ENCODE measurements around the gene KRT73.

KRT73 gene

DNA sequence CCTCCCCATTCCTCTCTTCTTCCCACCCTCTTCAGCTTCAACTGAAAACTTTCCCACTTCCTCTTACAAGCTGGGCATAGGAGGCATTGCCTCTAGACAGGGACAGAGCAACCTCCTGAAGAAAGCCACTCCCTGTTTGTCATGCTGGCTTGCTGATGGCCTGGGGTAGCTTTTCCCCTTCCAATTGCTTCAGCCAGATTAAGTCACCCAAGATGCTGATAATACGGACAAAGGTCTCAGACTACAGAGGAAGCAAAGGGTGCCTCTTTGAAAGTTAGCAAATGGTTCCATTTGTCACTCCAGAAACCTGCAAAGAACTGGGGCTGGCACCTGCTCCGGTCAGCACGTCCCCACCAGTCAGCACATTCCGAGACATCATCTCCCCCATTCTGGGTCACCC lies 27.6 kb upstream of the KRT73 start:
- no peak for DNase-seq (ENCODE audit: low spot score)

DNA sequence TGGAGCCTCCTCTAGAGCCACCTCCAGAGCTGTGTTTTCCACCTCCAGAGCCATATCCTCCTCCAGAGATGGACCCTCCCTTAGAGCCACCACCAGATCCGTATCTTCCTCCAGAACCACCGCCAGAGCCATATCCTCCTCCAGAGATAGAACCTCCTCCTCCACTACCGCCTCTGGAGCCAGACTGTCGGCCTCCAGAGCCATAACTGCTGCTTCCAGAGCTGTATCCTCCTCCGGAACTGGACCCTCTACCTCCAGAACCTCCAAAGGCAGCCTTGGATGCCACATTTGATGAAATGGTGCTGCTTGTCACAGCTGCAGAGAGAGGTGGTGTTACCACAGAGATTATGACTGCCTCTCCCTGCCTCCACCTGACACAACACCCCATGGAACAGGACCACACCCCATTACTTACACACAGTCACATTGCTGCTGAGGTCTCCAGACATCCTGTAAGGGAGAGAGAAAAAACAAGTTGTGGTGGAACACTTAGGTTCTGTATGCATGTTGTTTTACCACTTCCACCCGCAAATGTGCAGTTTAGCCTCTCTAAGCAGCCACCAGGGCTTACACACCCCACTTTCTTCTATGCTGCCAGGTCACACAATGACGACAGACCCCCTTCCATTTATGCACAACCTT lies 26.9 kb upstream of the KRT73 start:
- DNase-seq (ENCODE audit: low spot score): no peak

DNA sequence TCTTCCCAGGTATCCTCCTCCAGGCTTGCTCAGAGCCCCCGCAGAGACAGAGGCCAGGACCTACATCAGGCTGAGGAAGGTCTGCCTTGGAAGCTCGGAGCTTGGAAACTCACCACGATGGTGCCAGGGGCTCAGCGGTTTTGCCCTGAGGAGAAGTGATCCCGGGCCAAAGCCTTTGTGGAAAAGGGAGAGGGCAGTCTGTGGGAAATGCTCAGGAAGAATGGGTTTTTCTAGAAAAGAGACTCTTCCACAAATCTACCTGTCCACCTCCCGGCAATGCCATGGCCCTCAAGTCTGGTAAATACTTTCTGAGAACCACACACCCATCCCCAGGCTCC lies 25.7 kb upstream of the KRT73 start:
- DNase-seq (ENCODE audit: low spot score): no peak

DNA sequence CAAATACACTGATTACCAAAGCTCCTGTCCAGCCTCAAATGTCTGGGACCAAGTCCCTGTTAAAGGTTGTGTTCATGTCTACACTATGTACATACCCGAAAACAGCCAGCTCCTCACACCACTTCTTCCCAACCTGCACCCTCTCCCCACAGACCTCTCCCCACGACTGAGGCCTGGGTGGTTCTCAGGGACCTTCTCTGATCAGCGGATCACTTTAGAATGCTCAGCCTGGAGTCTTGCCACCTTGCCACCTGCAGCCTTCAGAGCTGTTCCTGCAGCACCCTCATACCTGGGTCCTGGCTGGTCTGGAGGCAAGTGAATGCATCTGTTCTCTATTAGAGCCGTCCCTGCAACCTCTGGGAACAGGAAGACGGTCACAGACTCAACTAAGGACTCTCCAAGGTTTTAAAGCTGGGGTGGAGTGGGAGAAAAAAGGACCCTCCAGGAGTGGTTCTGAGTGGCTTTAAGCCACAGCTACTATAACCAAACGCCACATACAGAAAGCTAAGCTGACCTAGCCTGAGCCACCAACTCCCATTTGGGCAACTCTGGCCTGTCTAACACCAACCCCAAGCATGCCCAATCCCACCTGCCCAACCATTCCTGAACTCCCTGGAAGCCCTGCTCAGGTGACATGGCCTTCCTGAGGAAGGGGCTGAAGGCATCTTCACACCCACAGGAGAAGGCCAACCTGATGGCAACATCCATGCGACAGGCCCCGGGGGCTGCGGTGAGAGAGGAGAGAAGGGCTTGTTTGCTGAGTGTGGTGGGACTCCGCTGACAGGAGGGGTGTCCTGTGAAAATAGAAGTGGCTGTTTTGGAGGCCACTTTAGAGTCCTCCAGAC lies 25.1 kb upstream of the KRT73 start:
- no peak for DNase-seq (ENCODE audit: low spot score)

DNA sequence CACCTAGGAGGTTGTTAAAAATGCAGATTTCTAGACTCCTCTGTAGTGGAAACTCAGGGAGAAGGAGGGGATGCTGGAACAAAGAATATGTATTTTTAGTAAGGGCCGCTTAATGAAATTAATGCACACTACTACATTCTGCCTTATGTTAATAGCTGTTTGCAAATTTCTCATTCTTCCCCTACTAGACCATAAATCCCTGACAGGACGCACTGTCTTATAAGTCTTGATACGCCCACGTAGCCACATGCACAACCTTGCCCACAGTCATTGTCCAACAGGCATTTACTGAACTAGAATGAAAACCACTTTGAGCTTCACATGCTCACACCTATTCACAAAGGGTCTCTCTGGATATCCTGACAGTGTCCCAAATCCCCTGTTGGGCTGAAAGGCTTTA lies 23.1 kb upstream of the KRT73 start:
- DNase-seq (ENCODE audit: low spot score): no peak

DNA sequence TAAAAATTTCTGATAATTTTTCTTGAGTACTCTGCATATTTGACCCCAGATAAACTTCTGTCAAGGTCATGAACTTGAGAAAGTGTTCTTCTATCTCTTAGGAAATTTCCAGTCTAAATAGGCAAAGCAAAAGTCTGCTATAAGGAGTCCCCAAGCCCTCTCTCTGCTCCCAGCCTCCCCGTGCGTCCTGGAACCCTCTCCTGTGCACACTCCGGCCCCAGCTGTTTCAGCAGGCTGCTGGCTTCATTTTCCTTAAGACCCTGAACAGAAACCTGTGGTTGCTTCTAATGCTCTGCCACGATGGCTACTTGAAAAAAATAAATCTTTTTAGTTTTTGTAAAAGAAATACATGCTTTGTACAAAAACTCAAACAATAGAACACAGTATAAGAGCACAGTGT lies 18.9 kb upstream of the KRT73 start:
- DNase-seq (ENCODE audit: low spot score): no peak

DNA sequence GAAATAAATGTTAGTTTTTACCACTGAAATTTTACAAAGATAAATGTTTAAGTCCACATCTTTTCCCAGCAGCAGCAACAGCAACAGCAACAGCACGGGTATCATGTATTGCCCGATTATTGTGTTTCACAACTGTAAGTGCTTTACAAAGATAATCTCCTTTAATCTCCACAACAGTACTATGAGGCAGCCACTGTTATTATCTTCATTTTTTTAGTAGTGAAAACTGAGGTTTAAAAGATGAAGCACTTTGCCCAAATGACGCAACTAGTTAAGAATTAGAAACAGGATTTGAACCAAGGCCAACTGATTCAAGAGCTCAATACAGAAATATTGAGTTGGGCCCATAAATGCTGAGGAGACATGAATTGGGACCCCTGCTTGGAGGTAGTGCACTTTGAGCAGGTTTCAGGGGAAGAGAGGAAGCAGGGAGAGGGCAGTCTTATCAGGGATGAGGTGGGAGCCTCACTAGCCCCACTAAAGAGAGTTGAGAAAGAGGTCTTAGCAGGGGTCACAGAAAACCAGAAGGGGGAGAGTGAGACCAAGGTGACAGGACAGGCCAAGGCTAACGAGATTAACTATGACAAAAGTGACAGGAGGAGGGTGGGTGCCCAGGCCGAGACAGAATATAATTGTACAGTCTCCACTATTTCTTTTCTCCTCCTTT lies 18.4 kb upstream of the KRT73 start:
- no peak for DNase-seq (ENCODE audit: low spot score)

DNA sequence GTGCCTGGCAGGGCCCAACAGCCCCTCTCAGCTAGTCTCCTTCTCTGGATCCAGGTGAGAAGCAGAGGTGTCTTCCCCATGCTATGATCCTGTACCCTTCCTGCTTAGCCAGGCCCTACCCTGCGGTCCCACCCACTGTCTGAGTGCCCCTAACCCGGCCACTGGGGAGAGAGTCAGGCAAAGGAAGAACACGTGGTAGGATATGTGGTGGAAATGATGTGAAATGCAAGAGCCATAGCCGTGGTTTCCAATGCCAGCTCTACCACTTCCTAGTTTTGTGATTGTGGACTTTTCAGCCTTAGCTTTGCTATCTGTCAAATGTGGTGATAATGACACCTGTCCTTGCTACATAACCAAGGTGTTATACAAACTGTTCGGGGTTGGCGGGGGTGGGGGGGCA lies 17.8 kb upstream of the KRT73 start:
- DNase-seq (ENCODE audit: low spot score): no peak

DNA sequence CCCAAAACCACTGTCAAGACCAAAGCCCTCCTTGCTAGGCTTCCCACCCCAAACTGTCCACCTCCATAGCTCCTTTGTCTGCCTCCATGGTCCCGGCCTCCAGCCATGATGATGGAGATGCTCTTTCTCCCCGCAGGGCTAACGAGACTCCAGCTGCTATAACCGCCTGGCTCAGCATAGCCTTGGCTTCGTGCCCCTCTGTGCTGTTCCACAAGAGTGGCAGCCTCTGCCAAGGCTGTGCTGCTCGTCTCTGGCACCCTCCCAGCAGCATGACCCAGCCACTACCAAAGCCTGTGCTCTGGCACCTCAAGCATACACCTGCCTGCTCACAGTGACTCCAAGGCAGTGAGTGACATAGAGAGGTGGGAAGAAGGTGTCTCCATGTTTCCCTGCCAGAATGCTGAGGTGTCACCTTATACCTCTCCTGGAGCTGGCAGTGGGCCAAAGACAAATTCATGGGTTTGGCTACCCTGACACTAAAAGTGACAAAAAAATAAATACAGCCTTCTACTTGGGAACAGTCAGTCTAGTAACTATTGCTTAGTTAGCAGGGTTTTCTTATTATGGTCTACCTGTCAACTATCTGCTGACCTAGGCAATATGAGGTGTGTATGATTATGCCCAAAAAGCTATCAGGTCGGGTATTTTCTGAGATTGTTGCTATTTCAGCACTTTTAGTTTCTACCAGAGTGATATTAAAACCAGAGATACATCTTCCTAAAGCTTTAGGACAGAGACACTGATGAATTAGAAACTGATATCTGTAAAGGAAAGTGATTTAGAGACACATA lies 16.1 kb upstream of the KRT73 start:
- no peak for DNase-seq (ENCODE audit: low spot score)

DNA sequence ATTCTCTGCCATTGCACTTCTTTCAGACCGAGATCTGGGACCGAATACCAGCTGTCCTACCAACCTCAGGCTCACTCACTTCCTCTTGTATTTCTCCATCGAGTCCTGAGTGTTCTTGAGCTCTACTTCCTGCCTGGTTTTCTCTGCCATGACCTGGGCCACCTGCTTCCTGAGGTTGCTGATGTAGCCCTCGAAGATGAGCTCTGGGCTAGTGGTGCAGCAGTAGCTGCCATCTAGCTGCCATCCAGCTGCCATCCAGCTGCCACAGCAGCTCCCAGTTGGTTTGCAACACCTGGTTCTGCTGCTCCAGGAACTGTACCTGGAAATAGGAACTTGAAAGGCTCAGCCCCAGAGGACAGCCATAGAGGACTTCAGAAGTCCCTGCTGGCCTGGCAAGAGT lies 15.0 kb upstream of the KRT73 start:
- no peak for DNase-seq (ENCODE audit: low spot score)

DNA sequence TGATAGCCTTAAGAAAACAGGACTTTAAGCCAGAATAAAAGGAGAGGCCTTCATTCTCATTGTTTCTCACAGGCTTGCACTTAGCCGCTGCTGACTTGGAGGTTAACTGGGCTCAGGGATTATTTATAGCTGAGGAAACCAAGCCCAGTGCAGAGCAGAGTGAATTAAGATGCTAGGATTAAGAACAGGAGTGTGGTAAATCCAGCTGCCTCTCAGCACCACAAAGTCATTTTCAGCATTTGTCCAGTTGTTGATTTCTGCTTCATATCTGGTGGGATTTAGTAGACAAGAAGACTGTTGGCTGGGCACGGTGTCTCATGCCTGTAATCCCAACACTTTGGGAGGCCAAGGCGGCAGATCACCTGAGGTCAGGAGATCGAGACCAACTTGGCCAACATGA lies 14.3 kb upstream of the KRT73 start:
- no peak for DNase-seq (ENCODE audit: low spot score)

DNA sequence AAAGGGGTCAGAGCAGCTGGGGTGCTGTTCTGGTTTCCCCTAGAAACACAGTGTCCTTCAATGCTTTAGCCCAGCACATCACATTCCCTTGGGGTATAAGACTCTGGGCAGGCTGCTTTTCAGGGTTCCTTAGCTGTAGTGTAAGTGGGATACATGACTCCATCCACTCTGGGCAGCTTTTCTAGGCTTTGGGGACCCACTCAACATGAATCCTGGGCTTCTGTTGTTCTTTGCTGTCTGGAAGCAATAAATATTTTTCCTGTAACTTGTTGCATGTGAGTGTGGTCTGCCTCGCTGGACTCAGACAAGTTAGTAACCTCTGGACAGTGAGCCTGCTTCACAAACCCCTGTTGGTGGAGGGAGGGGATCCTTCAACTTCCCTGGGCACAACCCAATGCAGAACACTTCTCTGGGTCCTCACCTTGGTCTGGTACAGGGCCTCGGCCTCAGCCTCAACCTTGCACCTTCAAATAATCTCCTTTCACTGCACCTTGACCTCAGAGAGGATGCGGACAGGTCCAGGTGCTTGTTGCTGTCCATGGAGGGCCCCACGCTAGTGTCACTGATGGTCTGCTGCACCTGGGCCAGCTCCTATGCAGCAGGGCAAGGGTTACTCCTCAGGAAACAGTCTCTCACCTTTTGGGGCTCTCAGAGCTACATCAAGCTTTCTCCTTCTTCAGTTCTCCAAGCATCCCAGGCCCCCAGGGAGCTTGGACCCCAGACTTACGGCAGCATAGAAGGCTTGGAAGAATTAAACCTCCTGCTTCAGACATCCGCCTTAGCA lies 13.5 kb upstream of the KRT73 start:
- no peak for DNase-seq (ENCODE audit: low spot score)

DNA sequence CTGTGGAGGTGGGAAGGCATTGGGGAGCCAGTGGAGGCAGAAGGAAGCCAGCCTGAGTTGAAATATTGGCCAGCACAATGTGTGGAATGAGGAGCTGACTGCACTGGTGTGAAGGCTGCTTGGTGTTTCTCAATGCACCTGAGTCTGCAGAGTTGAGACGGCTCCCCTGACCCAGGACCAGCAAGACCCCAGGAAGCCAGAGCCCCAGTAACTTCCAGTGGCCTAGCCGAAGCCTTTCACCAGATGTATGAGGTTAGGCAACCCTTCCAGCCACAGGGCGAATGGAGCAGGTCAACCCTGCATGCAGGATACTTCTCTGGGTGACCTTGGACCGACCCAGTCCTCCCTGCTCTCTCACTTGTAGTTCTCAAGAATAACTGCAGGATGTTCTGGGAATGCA lies 12.9 kb upstream of the KRT73 start:
- no peak for DNase-seq (ENCODE audit: low spot score)

DNA sequence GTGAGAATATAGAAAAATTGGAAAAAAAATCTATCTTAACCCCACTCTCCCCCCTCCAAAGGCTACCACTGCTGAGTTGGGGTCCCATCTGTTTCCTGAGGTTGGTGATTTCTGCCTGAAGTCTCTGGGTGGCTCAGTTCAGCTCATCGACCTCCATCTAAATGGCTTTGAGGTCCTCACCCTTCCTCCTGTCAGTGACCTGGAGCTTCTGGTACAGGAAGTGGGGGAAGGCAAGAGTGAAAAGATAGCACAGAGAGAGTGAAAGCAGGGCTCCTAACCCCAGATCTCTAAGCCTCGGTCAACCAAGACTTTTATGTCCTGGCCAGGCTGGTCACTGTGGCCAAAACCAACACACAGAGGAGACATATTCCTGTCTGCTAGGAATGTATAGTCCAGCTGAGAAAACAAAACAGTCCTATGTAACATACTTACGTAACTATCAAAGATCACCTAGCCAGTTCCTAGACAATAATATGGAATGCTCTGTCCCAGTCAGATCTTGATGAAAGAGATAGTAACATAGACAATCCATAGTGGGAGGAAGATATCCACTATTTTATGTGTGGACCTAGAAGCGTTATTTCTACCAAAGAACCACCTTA lies 12.3 kb upstream of the KRT73 start:
- no peak for DNase-seq (ENCODE audit: low spot score)

DNA sequence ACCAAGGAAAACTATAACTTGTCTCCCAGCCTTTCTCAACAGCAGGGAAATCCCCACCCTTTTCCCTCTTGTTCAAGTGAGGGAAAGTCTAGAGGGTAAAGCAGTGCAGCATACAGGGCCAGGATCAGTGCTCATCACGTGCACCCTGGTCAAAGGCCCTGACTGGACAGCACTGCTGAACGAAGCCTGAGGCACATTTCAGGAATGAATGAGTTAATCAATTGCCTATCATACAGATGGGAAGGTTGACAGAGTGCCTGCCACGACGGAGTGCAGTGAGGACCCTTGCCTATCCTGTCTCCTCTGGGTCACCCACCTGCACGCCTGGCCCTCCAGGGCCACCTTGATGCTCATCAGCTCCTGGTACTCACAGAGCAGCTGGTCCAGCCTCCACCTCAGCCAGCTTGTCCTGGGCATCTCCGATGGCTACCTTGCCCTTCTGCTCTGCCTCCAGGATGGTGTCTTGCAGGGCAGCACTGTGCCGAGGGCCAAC lies 11.7 kb upstream of the KRT73 start:
- DNase-seq (ENCODE audit: low spot score): no peak

DNA sequence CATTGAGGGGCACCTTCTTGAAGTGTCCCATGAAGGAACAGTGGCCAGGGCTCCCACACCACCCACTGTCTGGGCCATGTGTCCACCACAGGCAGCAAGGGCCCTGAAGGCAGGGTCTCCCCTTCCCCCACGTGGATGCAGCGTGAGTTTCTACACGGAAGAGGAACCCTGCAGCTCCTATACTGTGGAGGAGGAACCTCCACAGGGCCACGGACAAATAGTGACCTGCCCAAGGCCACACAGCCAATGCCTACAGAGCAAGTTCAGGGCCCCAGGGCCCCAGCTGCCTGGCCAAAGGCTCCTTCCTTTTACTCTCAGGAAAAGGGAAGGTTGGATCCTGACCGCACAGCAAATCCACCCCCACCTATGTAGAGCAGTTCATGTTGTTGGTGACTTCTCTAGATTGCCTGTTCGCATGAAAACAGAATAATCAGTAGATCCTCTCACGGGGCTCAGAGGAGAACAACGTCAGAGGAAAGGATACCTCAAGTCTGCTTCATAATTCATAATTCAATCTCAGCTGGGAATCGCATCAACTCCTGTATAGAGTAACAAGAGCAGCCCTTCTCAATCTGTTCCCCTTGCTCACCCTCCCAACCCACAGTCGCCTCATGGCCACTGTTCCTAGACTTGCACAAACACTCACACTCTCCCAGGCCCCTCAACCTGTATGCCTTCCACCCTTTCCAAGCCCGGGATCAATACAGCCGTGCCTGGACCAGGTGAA lies 11.1 kb upstream of the KRT73 start:
- DNase-seq (ENCODE audit: low spot score): no peak

DNA sequence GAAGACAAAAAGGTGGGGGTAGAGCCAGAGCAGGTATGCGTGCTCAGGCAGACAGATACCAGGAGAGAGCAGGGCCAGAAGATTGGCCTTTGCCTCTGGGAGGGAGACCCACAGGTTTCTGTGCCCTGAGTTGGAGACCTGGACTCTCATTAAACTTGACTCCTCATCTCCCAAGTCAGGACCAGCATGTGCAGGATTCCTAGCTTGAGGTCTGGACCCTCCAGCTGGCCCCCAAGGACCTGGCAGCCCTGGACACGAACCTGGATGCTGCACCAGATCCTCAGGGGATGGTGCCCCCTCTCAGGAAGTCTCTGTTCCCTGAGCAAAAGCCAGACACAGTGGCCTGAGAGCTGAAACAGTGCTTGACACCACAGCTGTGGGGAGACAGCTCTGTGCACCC lies 10.5 kb upstream of the KRT73 start:
- no peak for DNase-seq (ENCODE audit: low spot score)

DNA sequence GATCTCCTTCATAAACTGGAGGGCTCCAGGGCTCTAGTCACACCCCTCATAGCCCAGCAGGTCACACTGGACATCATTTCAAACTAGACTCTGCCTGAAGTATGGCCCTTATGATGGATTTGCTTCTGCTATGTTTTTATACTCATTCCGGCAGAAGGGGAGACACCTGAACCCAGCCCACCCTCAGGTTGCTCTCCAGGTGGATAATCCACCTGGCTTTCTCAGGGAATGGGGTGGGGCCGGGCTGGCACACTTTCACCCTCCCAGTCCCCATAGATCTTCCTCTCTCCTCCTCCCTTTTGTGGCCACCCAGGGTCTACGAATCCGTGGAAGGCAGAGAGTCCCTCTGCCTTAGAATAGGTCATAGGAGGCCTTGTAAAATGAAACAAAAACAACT lies 9.8 kb upstream of the KRT73 start:
- no peak for DNase-seq (ENCODE audit: low spot score)

DNA sequence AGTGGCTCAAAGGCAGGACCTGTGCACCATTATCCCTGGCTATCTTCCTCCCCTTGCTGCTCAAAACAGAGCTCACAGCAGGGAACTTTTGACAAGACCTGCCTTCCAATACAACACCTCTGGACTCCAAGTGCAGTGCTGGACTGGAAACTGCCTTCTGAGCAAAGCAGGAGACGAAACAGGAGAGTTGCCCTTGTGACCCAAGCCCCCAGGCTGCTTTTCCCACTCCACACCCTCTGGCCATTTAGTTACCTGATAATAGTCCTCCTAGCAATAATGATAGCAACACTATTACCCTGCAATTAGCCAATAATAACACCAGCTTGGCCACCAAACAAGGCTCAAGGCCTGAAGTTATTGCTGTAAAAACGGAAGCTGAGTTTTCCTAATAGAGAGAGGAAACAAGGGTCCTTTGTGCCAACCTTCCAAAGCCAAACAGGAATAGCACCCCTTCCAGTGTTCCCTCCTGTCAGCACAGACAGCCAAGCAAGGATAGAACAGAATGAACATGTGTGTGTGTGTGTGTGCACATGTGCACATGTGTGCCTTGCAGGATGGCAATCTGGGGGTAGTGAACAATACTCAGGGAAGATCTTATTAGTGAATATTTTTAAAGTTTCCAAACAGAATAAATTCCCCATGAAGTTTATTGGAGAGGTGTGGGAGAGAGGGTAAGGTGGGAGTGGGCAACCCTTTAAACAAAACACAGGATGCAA lies 9.2 kb upstream of the KRT73 start:
- no peak for DNase-seq (ENCODE audit: low spot score)

DNA sequence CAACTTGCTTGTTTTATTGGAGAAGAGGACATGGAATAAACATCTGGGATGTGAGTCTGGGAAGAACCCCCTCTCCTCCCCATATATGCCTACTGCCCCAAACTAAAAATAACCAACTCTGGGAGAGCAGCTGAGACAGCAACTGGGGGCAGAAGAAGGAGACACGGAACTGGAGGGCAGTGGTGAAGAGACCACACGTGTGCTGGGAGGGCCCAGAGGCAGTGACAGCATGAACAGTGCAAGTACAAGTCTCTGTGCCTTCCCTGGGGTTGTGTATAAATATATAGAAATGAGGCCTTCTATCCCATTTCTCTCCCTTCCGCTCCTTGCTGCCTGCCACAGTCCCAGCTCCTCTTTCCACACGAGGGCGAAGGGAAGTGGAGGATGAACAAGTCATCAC lies 4.0 kb upstream of the KRT73 start:
- DNase-seq (ENCODE audit: low spot score): no peak
